Measurements from ENCODE around the gene CD59.

The CD59 gene

DNA sequence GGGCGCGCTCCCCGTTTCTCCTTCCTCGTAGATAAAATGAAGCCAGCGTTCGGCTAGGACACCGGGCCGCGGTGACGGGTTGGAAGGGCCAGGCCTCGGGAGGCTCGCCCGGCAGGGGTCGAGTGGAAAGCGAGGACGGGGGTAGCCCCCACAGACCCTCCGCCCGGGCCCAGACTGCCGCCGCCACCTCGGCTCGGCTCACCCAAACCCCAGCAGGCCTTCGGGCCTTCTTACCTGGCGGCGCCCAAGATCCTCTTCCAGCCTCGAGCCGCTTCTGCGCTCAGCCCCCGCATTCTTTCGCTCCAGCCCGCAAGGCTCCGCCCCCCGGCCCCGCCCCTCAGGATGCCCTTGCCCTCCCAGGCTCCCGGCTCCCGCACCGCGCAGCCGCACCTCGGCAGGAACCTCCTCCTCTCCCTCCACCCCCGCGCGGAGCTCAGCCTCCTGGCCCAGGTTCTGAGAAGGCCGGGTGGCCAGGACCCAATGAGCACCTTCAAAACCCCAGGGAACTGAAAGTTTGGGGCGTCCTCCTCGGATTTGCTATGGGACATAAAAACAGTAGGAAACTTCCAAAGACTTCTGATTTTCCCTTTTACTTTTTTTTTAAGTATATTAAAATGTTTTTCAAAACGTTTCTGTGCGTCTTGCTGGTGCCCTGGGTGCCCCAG is at the start of gene CD59:
TSS of gene CD59 (minus strand) at position 276 of the 665 bp plus-strand sequence. CDS start 13,978 bp downstream, outside the sequence.
- peak in 55 of 56 donors; percentile 29 to 93 (median 82) for DNase-seq

DNA sequence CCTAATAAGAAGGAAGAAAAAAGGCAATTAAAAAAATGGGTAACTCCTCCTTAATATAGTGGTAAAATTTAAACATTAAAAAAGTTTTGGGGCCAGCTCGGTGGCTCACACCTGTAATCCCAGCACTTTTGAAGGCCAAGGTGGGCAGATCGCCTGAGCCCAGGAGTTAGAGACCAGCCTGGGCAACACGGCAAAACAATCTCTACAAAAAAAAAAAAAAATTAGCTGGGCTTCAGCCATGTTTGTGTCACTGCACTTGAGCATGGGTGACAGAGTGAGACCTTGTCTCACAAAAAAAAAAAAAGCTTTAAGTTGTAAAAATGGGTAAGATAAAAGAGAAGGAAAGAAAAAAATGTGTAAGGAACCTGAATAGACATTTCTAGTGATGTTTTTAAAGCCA is 49.4 kb upstream of the CD59 start:
- DNase-seq, result no peak

DNA sequence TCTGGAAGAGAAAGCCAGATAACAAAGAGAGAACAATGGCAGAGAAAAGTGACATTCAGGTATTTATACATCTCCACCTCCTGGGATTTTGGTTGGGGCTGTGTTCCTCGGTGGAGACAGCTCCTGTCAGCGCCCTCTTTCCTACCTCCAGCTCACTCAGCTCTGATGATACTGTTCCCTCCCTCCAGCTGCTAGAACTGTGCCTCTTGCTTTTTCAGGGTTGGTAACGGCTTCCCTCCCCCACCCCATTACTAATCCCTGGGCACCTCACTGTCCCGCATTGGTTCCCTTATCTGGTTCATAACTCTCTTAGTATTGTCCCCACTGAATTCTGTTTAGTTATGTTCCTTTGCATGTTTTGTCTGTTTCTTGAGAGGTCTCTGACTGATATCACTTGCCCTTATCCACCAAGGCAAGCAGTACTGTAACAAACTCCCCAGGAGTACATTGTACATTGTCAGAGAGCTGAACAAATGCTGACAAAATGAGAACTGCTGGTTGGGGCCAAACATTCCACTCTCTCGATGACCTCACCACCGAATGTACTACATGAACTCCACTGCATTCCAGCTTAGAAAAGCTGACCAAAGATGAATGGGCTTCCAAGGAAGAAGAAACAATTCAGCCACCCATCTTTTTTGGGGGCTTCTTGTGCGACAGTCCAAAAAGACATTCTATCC is 43.8 kb upstream of the CD59 start:
- DNase-seq, result no peak

DNA sequence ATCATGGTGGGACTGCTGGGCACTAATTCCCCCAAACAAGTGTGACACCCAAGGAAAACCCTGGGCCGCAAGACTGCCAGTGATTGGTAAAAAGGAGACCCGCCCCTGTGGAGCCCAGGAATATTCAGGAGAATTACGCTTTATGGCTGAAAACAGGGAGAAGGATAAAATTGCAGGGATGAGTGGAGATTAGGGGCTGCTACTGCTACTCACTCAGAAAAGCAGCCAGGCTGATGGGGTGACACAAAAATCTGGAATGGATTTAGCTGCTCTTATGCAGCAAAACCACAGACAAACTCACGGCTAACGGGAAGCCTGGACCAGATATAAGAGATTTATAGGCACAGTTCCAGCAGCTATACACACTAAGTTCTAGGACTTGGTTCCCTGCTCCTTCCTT is 42.5 kb upstream of the CD59 start:
- DNase-seq, result peak in 5 of 56 donors; percentile 1 to 7 (median 4)

GRCh38 chr11:33777906-33778305 is 41.7 kb upstream of the CD59 start:
- no peak for DNase-seq

- DNase-seq, result no peak
Observed at GRCh38 chr11:33775832-33776470, 39.7 kb upstream of the CD59 start.

GRCh38 chr11:33775467-33775807 is 39.2 kb upstream of the CD59 start:
- DNase-seq, result no peak

DNA sequence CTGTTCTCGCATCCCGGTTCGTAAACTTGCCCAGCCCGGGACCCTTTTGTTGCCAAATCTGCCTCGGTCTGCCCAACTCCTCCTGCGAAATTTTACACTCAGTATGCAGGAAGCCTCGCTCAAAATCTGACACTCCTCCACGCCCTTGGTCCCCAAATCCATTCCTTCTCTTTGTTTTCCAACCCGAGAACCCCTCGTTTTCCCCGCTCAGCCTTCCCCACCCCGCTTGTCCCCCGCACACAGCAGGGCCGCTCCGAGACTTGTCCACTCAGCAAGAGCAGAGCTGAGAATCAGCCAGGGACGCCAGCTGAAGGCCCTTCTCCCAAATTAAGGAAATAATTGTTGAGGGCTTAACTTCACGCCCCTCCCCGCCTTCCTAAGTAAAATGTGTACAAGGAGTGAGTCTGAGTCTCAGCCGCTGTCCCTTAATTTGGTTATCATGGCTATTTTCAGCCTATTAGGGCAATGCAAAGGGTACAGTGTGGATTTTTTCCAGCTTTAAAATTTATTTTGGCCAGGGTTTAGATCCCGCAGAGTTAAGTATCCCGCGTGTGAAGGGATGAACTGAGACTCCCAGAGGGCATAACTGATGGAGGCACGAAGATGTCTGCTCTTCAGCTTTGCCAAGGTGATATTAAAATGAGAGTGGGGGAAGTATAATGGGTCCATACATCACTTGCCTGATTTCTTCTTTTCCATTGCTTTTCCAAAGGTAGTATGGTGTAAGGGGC is 38.7 kb upstream of the CD59 start:
- peak in 25 of 56 donors; percentile 11 to 65 (median 51) for DNase-seq

DNA sequence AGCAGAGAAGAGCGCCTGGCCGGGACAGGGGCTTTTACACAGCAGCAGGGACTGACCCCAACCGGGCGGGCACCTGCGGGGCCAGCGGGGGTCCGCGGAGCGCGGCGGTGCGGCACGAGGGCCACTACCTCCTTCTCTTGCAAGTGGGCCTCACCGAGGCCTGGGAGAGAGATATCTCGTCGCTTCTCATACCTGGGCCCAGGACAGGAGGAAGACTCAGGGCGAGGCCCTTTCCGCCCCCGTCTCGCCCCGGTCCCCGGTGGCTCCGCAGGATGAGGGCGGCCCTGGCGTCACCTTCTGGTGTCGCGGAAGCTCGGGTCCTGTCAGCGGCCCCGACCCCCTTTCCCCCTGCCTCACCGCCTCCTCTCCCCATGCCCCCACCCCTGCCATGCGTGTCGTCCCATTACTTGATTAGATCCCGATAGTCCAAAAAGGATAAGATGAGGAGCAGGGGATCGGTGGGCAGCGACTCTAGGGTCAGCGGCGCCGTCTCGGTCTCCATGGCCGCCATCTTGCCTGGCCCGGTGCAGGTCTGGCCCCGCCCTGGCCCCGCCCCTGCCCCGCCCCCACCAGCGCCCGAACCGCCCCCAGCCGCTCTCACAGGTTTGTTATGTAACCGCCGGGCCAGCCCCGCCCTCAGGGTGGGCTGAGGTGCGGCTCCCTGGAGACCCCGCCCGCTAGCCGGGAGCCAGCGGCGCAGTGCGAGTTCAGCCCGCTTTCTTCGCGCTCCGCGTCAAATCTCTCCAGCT is 37.9 kb upstream of the CD59 start, which contains the start of gene FBXO3:
TSS of gene FBXO3 (minus strand) at position 534 of the 749 bp plus-strand sequence. CDS start at position 511, 23 bp downstream.
- DNase-seq, result peak in 55 of 56 donors; percentile 32 to 90 (median 77)

DNA sequence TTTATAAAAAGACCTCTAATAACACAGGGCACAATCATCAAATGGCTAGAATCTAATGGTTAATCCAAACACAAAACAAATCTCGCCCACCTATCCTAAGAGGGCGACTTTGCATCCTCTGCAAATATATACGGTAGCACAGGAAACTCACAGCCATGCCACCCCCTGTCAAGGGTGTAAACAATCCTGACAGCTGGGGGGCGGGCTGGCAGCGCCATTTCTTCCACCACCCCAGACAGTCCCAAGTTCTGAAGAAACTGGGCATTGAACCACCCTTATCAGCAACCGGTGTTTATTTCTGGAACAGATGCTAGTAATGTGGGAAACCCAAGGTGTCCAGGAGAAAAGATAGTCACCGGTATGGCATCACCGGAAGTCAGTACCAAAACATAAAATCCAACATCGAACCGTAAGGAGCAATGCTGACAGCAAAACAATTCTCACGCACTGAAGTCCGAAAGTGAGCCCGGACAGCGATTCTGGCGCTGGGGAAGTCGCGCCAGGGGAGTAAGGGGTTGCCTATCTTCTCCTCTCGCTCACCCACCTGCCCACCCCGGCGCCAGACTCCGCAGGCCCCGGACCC is 37.3 kb upstream of the CD59 start:
- DNase-seq, result peak in 25 of 56 donors; percentile 2 to 48 (median 19)

DNA sequence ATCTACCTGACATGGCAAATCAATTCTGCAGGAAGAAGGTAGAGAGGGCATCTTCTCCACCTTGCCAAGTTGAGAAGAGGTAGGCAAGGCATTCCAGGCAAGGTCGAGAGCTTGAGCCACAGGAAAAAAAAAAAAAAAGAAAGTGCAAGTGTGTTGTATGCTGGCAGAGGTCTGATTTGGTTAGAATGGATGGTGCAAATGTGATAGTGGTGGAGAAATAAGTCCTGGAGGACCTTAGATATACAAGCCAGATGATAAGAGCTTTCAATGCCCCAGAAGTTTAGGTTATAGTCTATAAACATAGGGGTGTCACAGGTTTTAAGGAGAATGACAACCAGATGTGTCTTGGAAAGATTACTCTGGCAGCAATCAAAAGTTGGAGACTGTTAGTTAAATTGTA is 36.6 kb upstream of the CD59 start:
- no peak for DNase-seq

- DNase-seq, result no peak
Observed at GRCh38 chr11:33772300-33772699, 36.1 kb upstream of the CD59 start.

DNA sequence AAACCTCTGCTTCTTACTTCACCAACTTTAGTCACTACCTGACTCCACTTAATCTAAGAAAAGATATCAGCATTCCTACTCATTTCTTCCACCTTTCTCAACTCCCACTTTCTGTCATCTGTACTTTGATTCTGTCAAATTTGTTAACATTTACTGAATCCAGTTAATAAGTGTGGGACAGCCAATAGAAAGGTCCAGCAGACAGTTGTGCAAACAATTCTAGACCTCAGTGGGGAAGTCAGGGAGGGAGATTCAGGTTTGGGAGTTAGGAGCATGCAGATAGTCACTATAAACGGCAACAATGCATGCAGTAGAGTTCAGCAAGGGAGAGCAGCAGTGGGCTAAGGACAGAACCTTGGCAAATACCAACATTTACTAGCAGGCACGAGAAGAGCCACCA is 34.0 kb upstream of the CD59 start:
- no peak for DNase-seq

DNA sequence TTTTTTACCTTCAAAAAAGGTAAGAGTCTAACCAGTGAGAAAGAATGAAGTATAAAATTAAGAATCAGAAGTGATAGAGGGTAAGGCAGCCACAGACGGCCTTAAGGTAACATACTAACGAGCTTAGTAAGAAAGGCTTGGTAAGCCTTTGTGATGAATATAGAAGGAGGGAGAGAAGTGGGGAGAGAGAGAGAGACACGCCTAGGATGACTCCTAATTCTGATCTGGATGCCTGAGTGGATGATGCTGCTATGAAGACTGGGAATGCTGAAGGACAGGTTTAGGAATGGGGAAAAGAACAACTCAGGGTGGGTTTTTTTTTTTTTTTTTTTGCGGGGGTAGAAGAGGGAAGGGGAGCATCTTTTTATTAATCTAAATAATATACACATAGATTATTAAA is 33.3 kb upstream of the CD59 start:
- no peak for DNase-seq

DNA sequence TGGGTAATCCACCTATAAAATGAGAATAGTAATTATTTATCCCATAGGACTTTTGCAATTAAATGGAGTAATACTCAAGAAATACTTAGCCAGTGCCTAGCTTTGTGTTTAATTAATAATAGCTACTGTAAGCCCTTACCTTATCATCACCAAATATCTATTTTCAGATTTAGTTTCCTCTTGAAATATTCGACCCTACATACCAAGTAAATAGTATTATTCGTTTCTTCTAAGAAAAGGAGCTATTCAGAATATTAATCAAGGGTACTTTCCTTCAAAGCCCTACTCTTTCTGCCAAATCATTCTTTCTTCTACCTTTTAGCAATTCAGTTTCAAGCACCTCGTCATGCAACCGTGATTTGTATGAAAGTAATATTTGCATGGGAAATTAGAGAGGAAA is 31.4 kb upstream of the CD59 start:
- no peak for DNase-seq

- no peak for DNase-seq
Observed at GRCh38 chr11:33766085-33766484, 29.9 kb upstream of the CD59 start.

DNA sequence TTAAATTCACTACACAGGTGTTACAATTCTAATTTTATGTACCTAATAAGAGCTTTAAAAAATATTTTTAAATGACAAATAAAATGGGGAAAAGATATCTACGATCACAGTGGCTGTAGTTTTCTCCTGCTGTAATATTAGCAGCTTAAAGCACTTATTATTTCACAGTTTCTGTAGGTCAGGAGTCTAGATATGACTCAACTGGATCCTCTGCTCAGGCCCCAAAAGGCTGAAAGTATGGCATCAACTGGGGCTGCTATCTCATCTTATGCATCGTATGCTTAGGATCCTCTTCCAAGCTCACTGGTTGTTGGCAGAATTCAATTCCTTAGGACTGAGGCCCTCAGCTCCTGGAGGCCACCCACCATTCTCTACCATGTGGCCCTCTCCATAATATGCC is 25.2 kb upstream of the CD59 start:
- no peak for DNase-seq

GRCh38 chr11:33753304-33753967 is 17.2 kb upstream of the CD59 start:
- no peak for DNase-seq

DNA sequence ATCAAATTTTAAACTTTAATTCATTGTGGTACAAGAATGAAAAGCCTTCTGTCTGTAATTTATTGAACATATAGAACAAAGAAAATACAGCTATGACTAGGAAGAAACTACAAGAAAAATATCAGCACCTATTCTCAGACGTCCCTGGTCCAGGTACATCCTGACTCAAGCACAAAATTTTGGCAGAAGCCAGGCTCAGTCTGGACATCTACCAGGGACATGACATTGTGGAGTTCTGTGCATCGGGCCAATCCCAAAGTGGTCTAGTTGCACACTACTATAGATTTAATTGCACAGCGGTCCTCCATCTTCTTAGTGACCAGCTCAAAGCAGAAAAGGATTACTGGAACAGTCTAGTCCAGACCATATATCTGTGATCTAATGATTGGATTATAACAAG is 15.7 kb upstream of the CD59 start:
- no peak for DNase-seq

GRCh38 chr11:33747979-33748378 is 11.8 kb upstream of the CD59 start:
- no peak for DNase-seq
